Activated naive CD8-positive, alpha-beta T cell treated with anti-CD3 and anti-CD28 coated beads, Interleukin-2, amount 50 U/mL, for 24 hours (primary cell): ENCODE data around the gene PUDP.
A peak's percentile ranks its signal among the peaks of the same experiment; 100 is the strongest.

Experiments
- ATAC-seq: fragments of 150-1000 bp; cut with Tn5 transposase; one replicate; pipeline ENCODE4 v1.10.0; 2021
- DNase-seq: peaks from one replicate; pipeline ENCODE4 v3.0.0; 2021
- H3K27ac Mint-ChIP-seq: one replicate; pipeline ENCODE4 v1.8.0; 2021; ENCODE audit warnings: mild to moderate bottlenecking, mixed read lengths
- H3K27me3 Mint-ChIP-seq: one replicate; pipeline ENCODE4 v1.8.0; 2021; ENCODE audit warnings: mixed read lengths
- H3K36me3 Mint-ChIP-seq: one replicate; pipeline ENCODE4 v1.8.0; 2021; ENCODE audit warnings: low read depth, mixed read lengths
- H3K4me1 Mint-ChIP-seq: one replicate; pipeline ENCODE4 v1.8.0; 2021; ENCODE audit warnings: mixed read lengths
- H3K4me3 Mint-ChIP-seq: one replicate; pipeline ENCODE4 v1.8.0; 2021; ENCODE audit warnings: mild to moderate bottlenecking, moderate library complexity, mixed read lengths
- H3K9me3 Mint-ChIP-seq: one replicate; pipeline ENCODE4 v1.8.0; 2021; ENCODE audit warnings: mixed read lengths

The PUDP gene

DNA sequence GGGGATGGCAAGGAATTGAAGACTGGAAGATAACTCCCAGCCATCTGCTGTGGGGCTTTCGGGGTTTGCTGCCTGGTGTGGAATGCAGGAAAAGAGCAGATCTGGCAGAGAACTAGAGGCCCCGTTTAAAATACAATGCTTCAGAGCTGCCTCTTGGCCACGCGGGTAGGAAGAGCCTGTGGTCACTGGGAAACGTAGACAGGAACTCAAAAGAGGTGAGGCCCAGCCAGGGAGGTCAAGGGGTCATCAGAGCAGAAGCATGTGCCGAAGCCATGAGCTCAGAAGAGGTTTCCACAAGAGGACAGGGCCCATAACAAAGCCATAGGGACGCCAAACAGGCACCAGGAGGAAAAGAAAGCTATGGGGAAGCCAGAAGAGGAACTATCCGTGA, 14.9 kb downstream of the PUDP start:
- Mint-ChIP-seq H3K4me3 (no peak overlapping the region), H3K27me3 (no peaks in the 10 kb centered on the region), H3K36me3 (no peaks in the 10 kb centered on the region), H3K4me1 (peaks cover 23% of the 10 kb centered on the region), H3K27ac (peak overlapping the region; percentile 22), H3K9me3 (no peaks in the 10 kb centered on the region)
- DNase-seq (no peak), ATAC-seq (no peak)

DNA sequence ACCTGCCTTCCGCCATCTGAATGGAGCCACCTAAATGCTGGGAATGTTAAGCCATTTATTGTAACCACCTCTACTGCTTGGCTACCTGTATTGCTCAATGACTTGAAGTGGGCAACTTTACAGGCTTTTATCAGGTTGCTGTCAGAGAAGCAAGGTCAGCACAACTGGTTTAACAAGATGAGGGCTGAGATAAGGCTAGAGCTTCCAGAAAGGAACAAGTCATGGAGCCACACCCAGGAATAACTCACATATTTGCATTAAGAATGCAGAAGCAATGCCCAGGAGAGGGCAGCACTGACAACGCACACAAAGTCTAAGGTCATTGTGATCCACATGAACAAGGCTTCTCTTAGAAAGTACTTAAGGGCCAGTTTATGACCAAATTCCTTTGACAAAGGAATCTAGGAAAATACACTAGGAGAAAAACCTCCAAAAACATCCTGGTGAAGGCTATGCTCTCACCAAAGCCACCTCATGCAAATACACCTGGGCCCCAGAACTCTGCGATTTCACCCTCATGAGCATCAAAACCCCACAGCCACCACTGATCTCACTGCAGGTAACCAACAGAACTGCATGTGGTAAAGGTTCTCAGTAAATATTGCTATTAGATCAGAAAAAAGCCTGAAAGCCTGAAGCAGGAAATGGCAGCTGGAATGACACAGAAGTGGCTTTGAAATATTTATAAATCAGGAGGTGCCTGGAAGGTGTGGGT, 15.5 kb downstream of the PUDP start:
- no peaks in the 10 kb centered on the region for H3K9me3 Mint-ChIP-seq
- peaks cover 20% of the 10 kb centered on the region for H3K4me1 Mint-ChIP-seq
- ATAC-seq (no peak), DNase-seq (peak; percentile 8)
- H3K27ac Mint-ChIP-seq: peak overlapping the region; percentile 22
- no peaks in the 10 kb centered on the region for H3K36me3 Mint-ChIP-seq
- H3K27me3 Mint-ChIP-seq: no peaks in the 10 kb centered on the region
- H3K4me3 Mint-ChIP-seq: no peak overlapping the region

- Mint-ChIP-seq H3K4me1 (peaks cover 20% of the 10 kb centered on the region), H3K9me3 (no peaks in the 10 kb centered on the region), H3K27me3 (no peaks in the 10 kb centered on the region), H3K27ac (no peak overlapping the region), H3K4me3 (no peak overlapping the region), H3K36me3 (no peaks in the 10 kb centered on the region)
- ATAC-seq: no peak
- DNase-seq: no peak
Observed at GRCh38 chrX:7131621-7132020, 16.3 kb downstream of the PUDP start.

DNA sequence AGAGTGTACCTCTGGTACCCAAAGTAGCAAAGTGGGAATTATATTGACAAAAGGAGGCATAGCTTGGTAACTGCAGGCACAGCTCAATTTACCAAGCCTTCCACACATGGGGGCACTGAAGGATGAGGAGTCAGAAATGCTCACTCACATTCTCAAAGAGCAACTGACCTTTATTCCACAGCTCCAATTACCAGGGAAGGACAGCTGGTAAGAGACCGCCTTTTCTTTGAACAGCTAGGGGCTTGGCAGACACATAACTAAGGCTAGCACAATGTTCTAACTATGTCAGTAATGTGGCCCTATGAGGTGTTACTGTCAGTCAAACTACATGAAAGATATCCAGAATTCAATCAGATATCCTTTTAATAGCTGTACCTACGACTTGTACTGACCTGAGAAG, 20.9 kb downstream of the PUDP start:
- Mint-ChIP-seq H3K4me3 (no peak overlapping the region), H3K27me3 (no peaks in the 10 kb centered on the region), H3K27ac (no peak overlapping the region), H3K36me3 (peaks cover 9% of the 10 kb centered on the region), H3K4me1 (peaks cover 2% of the 10 kb centered on the region), H3K9me3 (peaks cover 4% of the 10 kb centered on the region)
- DNase-seq (no peak), ATAC-seq (no peak)

DNA sequence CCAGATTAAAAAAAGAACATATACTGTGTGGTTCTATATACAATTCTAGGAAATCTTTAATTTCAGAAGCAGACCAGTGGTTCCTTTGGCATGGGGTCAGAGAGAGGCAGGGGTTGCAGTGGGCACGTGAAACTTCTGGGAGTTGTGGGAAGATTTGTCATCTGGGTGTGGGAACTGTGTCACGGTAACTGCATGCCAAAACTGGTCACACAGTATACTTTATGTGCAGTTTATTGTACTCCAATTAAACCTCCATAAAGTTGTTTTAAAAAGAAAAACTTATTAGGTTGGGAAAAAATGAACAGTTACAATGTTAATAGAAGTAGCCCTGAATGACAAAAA, 27.1 kb downstream of the PUDP start:
- Mint-ChIP-seq H3K36me3 (peaks cover 18% of the 10 kb centered on the region), H3K27ac (no peak overlapping the region), H3K4me3 (no peak overlapping the region), H3K9me3 (peaks cover 4% of the 10 kb centered on the region), H3K4me1 (peaks cover 2% of the 10 kb centered on the region), H3K27me3 (no peaks in the 10 kb centered on the region)
- ATAC-seq: no peak
- DNase-seq: no peak

DNA sequence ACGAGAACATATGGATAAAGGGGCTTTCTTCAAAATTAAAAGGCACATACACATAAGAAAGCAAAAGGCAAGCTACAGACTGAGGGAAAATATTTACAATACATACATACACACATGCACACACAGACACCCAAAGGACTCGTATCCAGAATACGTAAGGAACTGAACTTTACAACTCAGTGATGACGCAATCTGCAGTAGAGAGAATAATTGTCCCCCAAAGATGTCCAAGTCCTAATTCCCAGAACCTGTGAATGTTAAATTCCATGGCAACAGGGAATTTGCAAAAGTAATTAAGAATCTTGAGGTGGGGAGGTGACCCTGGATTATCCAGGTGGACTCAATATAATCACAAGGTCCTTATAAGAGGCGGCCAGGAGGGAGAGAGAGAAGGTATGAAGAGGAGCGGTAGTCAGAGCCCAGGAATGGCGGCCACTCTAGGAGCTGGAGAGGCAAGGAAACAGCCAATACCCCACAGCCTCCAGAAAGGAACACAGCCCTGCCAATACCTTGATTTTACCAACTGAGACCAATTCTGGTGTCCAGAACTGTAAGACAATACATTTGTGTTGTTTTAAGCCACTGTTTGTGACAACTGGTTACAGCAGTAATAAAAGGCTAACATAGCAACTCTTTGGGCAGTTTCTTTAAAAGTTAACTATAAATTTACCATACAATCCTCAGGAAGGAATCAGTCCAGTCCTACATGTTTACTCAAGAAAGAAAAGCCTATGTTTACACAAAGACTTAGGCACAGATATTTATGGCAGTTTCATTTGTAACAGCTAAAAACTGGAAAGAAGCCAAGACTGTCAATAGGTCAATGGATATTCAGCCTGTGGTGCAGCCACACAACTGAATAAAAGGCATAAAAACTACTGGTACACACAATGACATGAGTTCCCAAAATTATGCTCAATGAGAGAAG, 27.7 kb downstream of the PUDP start:
- Mint-ChIP-seq H3K4me3 (no peak overlapping the region), H3K4me1 (peaks cover 5% of the 10 kb centered on the region), H3K27ac (no peak overlapping the region), H3K9me3 (no peaks in the 10 kb centered on the region), H3K36me3 (peaks cover 13% of the 10 kb centered on the region), H3K27me3 (no peaks in the 10 kb centered on the region)
- DNase-seq: no peak
- ATAC-seq: no peak

GRCh38 chrX:7117587-7117986, 30.4 kb downstream of the PUDP start:
- no peaks in the 10 kb centered on the region for H3K9me3 Mint-ChIP-seq
- ATAC-seq: no peak
- H3K36me3 Mint-ChIP-seq: peaks cover 8% of the 10 kb centered on the region
- H3K4me3 Mint-ChIP-seq: no peak overlapping the region
- H3K4me1 Mint-ChIP-seq: peaks cover 7% of the 10 kb centered on the region
- H3K27ac Mint-ChIP-seq: no peak overlapping the region
- no peaks in the 10 kb centered on the region for H3K27me3 Mint-ChIP-seq
- no peak for DNase-seq

DNA sequence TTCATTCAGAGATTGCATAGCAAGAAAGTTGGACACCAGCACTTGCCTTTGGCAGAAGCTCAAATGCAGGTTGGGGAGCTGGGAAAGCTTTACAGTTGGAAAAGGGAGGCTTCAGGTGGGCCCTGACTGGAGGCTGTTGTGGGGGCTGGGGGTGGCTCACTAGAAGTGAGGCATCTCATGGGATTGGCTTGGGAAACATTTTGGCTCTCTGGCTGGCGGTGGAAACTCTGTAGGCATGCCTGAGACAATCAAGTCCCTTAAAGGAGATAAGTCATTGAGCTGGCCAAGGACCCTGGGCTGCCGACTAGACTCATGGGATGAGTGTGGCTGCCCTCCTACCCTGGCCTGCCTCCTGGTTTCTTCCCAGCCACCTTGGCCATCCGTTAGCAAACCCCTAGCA, 31.9 kb downstream of the PUDP start:
- Mint-ChIP-seq H3K27ac (no peak overlapping the region), H3K27me3 (no peaks in the 10 kb centered on the region), H3K9me3 (no peaks in the 10 kb centered on the region), H3K4me3 (no peak overlapping the region), H3K36me3 (peaks cover 8% of the 10 kb centered on the region), H3K4me1 (peaks cover 8% of the 10 kb centered on the region)
- DNase-seq: no peak
- no peak for ATAC-seq

DNA sequence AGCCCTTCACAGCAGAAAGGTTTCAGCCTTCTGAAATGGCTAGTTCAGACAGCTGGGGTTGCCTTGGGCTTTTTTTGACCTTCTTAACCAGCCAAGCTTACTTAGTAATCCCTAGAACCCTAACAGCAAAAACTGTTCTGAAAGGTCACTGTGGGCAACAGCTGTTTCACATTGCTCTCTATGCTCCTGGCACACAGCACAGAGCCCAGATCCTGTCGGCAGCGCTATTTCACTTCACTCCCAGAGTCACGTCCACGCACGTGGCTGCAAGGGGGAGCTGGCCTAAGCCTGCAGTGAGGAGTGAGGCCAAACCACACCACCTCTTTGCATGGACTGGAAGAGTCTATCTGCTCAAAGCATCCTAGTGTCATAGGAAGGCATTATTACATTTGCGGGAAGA, 32.4 kb downstream of the PUDP start:
- peaks cover 13% of the 10 kb centered on the region for H3K4me1 Mint-ChIP-seq
- no peaks in the 10 kb centered on the region for H3K9me3 Mint-ChIP-seq
- ATAC-seq (no peak), DNase-seq (no peak)
- no peaks in the 10 kb centered on the region for H3K27me3 Mint-ChIP-seq
- H3K4me3 Mint-ChIP-seq: no peak overlapping the region
- H3K36me3 Mint-ChIP-seq: peaks cover 8% of the 10 kb centered on the region
- no peak overlapping the region for H3K27ac Mint-ChIP-seq

- Mint-ChIP-seq H3K36me3 (no peaks in the 10 kb centered on the region), H3K9me3 (no peaks in the 10 kb centered on the region), H3K4me3 (no peak overlapping the region), H3K27me3 (no peaks in the 10 kb centered on the region), H3K27ac (no peak overlapping the region), H3K4me1 (peaks cover 20% of the 10 kb centered on the region)
- ATAC-seq: no peak
- DNase-seq: no peak
Observed at GRCh38 chrX:7112071-7112470, 35.9 kb downstream of the PUDP start.

DNA sequence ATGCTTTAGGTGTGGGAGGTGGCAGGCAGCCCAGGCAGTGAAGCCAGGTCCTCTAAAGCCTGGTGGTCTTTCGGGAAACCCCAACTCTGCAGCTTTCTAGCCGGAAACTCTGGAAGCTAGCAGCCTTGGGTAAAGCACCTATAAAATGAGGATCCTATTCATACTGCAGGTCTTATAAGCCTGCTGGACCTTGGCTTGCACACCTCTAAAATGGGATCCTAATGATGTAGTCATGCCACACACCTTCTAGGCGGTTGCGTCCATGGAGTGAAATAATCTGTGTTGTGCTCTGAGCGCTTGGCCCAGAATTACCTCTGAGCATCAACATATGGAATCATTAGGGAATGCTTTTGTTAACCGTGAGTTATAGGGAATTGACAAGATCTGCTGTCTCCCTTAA, 36.4 kb downstream of the PUDP start:
- ATAC-seq (no peak), DNase-seq (no peak)
- no peaks in the 10 kb centered on the region for H3K9me3 Mint-ChIP-seq
- no peaks in the 10 kb centered on the region for H3K36me3 Mint-ChIP-seq
- H3K4me3 Mint-ChIP-seq: no peak overlapping the region
- peaks cover 20% of the 10 kb centered on the region for H3K4me1 Mint-ChIP-seq
- no peaks in the 10 kb centered on the region for H3K27me3 Mint-ChIP-seq
- H3K27ac Mint-ChIP-seq: no peak overlapping the region

GRCh38 chrX:7110821-7111276, 37.1 kb downstream of the PUDP start:
- no peaks in the 10 kb centered on the region for H3K27me3 Mint-ChIP-seq
- ATAC-seq (no peak), DNase-seq (no peak)
- peaks cover 20% of the 10 kb centered on the region for H3K4me1 Mint-ChIP-seq
- H3K4me3 Mint-ChIP-seq: no peak overlapping the region
- no peaks in the 10 kb centered on the region for H3K36me3 Mint-ChIP-seq
- H3K27ac Mint-ChIP-seq: no peak overlapping the region
- no peaks in the 10 kb centered on the region for H3K9me3 Mint-ChIP-seq

DNA sequence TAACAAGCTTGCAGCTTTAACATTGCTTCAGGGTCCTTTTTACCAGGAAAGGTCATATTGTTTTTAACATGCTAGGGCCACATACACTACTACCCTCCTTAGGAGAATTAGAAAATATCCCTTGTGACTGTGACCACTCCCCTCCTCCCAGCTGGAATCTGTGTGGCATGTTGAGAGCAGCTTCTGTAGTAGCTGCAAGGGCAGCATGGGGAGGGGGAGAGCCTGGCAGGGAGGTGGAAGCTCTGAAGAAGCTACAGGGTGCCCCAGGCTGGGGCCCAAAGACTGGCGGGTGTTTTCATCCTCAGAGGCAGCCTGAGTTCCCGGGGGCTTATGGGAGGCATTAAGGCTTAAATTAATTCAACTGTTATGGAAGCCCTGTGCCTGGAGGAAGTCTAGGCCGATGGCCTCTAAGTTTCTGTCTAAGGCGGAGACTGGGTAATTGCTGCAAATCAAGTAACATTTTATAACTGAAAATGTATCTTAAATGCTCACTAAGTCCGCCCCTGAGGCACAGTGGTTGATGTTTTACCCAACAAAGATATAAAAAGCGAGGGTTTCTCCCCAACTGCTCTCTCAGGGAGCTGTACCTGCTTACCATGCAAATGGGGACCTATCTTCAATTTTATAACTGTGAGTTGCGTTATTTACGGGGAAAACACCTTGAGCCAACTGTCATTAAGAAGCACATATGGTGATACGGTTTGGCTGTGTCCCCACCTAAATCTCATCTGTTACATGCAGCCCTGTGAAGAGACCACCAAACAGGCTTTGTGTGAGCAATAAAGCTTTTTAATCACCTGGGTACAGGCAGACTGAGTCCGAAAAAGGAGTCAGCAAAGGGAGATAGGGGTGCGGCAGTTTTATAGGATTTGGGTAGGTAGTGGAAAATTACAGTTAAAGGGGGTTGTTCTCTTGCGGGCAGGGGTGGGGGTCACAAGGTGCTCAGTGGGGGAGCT, 37.8 kb downstream of the PUDP start:
- Mint-ChIP-seq H3K36me3 (no peaks in the 10 kb centered on the region), H3K9me3 (no peaks in the 10 kb centered on the region), H3K4me3 (no peak overlapping the region), H3K27ac (no peak overlapping the region), H3K27me3 (no peaks in the 10 kb centered on the region), H3K4me1 (peaks cover 17% of the 10 kb centered on the region)
- ATAC-seq (no peak), DNase-seq (no peak)

- peak overlapping the region; percentile 56 for H3K4me3 Mint-ChIP-seq
- DNase-seq: no peak
- ATAC-seq: no peak
- peaks cover 5% of the 10 kb centered on the region for H3K36me3 Mint-ChIP-seq
- no peaks in the 10 kb centered on the region for H3K27me3 Mint-ChIP-seq
- no peaks in the 10 kb centered on the region for H3K9me3 Mint-ChIP-seq
- no peak overlapping the region for H3K27ac Mint-ChIP-seq
- H3K4me1 Mint-ChIP-seq: peaks cover 17% of the 10 kb centered on the region
Observed at GRCh38 chrX:7109049-7109531, 38.9 kb downstream of the PUDP start.
